IMR-90 (cell line): ENCODE measurements around the gene ADGRF4. TPM values are rescaled to one million over a fixed set of nuclear protein-coding genes. Genes with fewer than 3 reads are reported as not detected.

Experiments used
- ATAC-seq: fragments of 200-7000 bp; cut with Tn5 transposase; 2 replicates; pipeline ENCODE4 v1.9.1; 2020; ENCODE audit warnings: low read depth, mild to moderate bottlenecking, moderate library complexity
- BruUV-seq: library from RNA; stranded (reverse); fragments of 400-500 nt; replicated peaks from 2 replicates; lab custom pipeline; 2021; lab: Mats Ljungman, UMichigan
- CTCF ChIA-PET: fragments of 300-600 bp; formaldehyde crosslinking; extraction: SDS; loops from one replicate; lab custom pipeline; 2021; ENCODE audit warnings: antibody characterized with exemption; lab: Yijun Ruan, JAX
- POLR2A ChIA-PET: fragments of 300-600 bp; sonication (Branson Sonifier 250); formaldehyde crosslinking; loops from one replicate; lab custom pipeline; 2022; ENCODE audit warnings: antibody characterized with exemption; ENCODE audit not compliant: unreplicated experiment; lab: Charles Lee
- DNase-seq: peaks from one replicate; pipeline ENCODE4 v3.0.0; 2013
- H2AFZ ChIP-seq: replicated peaks from 2 replicates; pipeline ENCODE3; 2013; ENCODE audit warnings: low read length, mild to moderate bottlenecking; ENCODE audit not compliant: poor library complexity
- H2AK5ac ChIP-seq: 2 replicates; pipeline ENCODE4 v1.6.1; 2013; ENCODE audit warnings: low read depth, low read length, inconsistent platforms
- H2AK9ac ChIP-seq: replicated peaks from 2 replicates; pipeline ENCODE3; 2013; ENCODE audit warnings: mild to moderate bottlenecking, low read depth, low read length, moderate library complexity; ENCODE audit not compliant: poor library complexity
- H2BK120ac ChIP-seq: 2 replicates; pipeline ENCODE4 v1.6.1; 2013; ENCODE audit warnings: low read depth, low read length, inconsistent platforms
- H2BK15ac ChIP-seq: 3 replicates; pipeline ENCODE4 v1.6.1; 2013; ENCODE audit warnings: low read depth, low read length, inconsistent platforms
- H2BK20ac ChIP-seq: 2 replicates; pipeline ENCODE4 v1.6.1; 2013; ENCODE audit warnings: low read depth, mild to moderate bottlenecking, inconsistent platforms, low read length, moderate library complexity
- H2BK5ac ChIP-seq: 2 replicates; pipeline ENCODE4 v1.6.1; 2013; ENCODE audit warnings: mild to moderate bottlenecking, low read depth, low read length, inconsistent platforms; ENCODE audit not compliant: poor library complexity, severe bottlenecking
- H3K14ac ChIP-seq: replicated peaks from 2 replicates; pipeline ENCODE4 v1.6.1; 2013; ENCODE audit warnings: low read depth, low read length, inconsistent platforms
- H3K18ac ChIP-seq: 2 replicates; pipeline ENCODE4 v1.6.1; 2013; ENCODE audit warnings: low read depth, low read length, control low read depth
- H3K23ac ChIP-seq: 2 replicates; pipeline ENCODE4 v1.6.1; 2013; ENCODE audit warnings: low read depth, low read length, inconsistent platforms
- H3K27ac ChIP-seq: 2 replicates; pipeline ENCODE4 v1.5.1; 2013; ENCODE audit warnings: mild to moderate bottlenecking, control low read depth, low read length; ENCODE audit not compliant: insufficient read depth
- H3K27me3 ChIP-seq: 2 replicates; pipeline ENCODE4 v1.6.1; 2013; ENCODE audit warnings: low read length; ENCODE audit not compliant: control insufficient read depth, insufficient read depth
- H3K36me3 ChIP-seq: 2 replicates; pipeline ENCODE4 v1.6.1; 2013; ENCODE audit warnings: low read length, mixed read lengths; ENCODE audit not compliant: control insufficient read depth, insufficient read depth
- H3K4ac ChIP-seq: 2 replicates; pipeline ENCODE4 v1.6.1; 2013; ENCODE audit warnings: low read depth, low read length, inconsistent platforms
- H3K4me1 ChIP-seq: 2 replicates; pipeline ENCODE4 v1.6.1; 2013; ENCODE audit warnings: low read length, mixed read lengths; ENCODE audit not compliant: control insufficient read depth, insufficient read depth
- H3K4me2 ChIP-seq: 2 replicates; pipeline ENCODE4 v1.6.1; 2013; ENCODE audit warnings: low read depth, mild to moderate bottlenecking, control low read depth, low read length, moderate library complexity
- H3K4me3 ChIP-seq: 2 replicates; pipeline ENCODE4 v1.5.1; 2013; ENCODE audit warnings: low read depth, mild to moderate bottlenecking, control low read depth, low read length, moderate library complexity; ENCODE audit not compliant: insufficient read depth
- H3K56ac ChIP-seq: 2 replicates; pipeline ENCODE4 v1.6.1; 2013; ENCODE audit warnings: low read length, inconsistent platforms; ENCODE audit not compliant: insufficient read depth; ENCODE audit errors: extremely low read depth
- H3K79me1 ChIP-seq, 2 experiments: 2 replicates each; pipeline ENCODE4 v1.6.1; 2013; ENCODE audit warnings: low read length in 2 of 2, inconsistent platforms in 1 of 2, low read depth in 1 of 2
- H3K9ac ChIP-seq: 2 replicates; pipeline ENCODE4 v1.6.1; 2013; ENCODE audit warnings: low read depth, low read length, control low read depth
- H3K9me1 ChIP-seq: 2 replicates; pipeline ENCODE4 v1.6.1; 2013; ENCODE audit warnings: low read length, inconsistent platforms; ENCODE audit not compliant: insufficient read depth
- H3K9me3 ChIP-seq: 2 replicates; pipeline ENCODE4 v1.6.1; 2013; ENCODE audit warnings: low read length; ENCODE audit not compliant: control insufficient read depth, insufficient read depth
- H4K20me1 ChIP-seq: 2 replicates; pipeline ENCODE4 v1.6.1; 2013; ENCODE audit warnings: low read length, inconsistent platforms; ENCODE audit not compliant: insufficient read depth
- H4K5ac ChIP-seq: 2 replicates; pipeline ENCODE4 v1.6.1; 2013; ENCODE audit warnings: mild to moderate bottlenecking, low read depth, low read length, control low read depth
- H4K8ac ChIP-seq, 2 experiments: 2 replicates each; pipeline ENCODE4 v1.6.1; 2013; ENCODE audit warnings: low read depth in 2 of 2, low read length in 2 of 2, control low read depth in 1 of 2, inconsistent platforms in 1 of 2
- H4K91ac ChIP-seq: 2 replicates; pipeline ENCODE4 v1.6.1; 2013; ENCODE audit warnings: low read depth, low read length, inconsistent platforms; ENCODE audit not compliant: insufficient read depth
- BHLHE40 ChIP-seq: fragments of 150-350 bp; IDR thresholded peaks from 2 replicates; pipeline ENCODE4 v1.6.1; 2016; ENCODE audit warnings: mild to moderate bottlenecking, low read depth, low read length
- CEBPB ChIP-seq: IDR thresholded peaks from 2 replicates; pipeline ENCODE4 v1.6.1; 2012; ENCODE audit warnings: low read depth, low read length, improper control_type of control experiment
- CHD1 ChIP-seq: IDR thresholded peaks from 2 replicates; pipeline ENCODE4 v1.6.1; 2012; ENCODE audit warnings: low read depth, low read length, improper control_type of control experiment
- FOS ChIP-seq: fragments of 150-350 bp; IDR thresholded peaks from 2 replicates; pipeline ENCODE4 v1.6.1; 2016; ENCODE audit warnings: low read depth, low read length
- MAFK ChIP-seq: IDR thresholded peaks from 2 replicates; pipeline ENCODE4 v1.6.1; 2012; ENCODE audit warnings: low read depth, low read length, improper control_type of control experiment
- MAZ ChIP-seq: IDR thresholded peaks from 2 replicates; pipeline ENCODE4 v1.6.1; 2012; ENCODE audit warnings: low read depth, mild to moderate bottlenecking, low read length, improper control_type of control experiment, moderate library complexity, borderline replicate concordance
- MXI1 ChIP-seq: IDR thresholded peaks from 2 replicates; pipeline ENCODE4 v1.6.1; 2012; ENCODE audit warnings: low read depth, mild to moderate bottlenecking, low read length, moderate library complexity, borderline replicate concordance
- NFE2L2 ChIP-seq: fragments of 150-350 bp; IDR thresholded peaks from 2 replicates; pipeline ENCODE4 v1.6.1; 2016; ENCODE audit warnings: low read depth, mild to moderate bottlenecking, low read length
- POLR2A ChIP-seq: IDR thresholded peaks from 2 replicates; pipeline ENCODE4 v1.6.1; 2012; ENCODE audit warnings: mild to moderate bottlenecking, low read depth, low read length
- RAD21 ChIP-seq: IDR thresholded peaks from 2 replicates; pipeline ENCODE4 v1.6.1; 2012; ENCODE audit warnings: low read length, improper control_type of control experiment
- RCOR1 ChIP-seq: IDR thresholded peaks from 2 replicates; pipeline ENCODE4 v1.6.1; 2012; ENCODE audit warnings: mild to moderate bottlenecking, low read length, improper control_type of control experiment; ENCODE audit not compliant: insufficient replicate concordance
- RFX5 ChIP-seq: IDR thresholded peaks from 2 replicates; pipeline ENCODE4 v1.8.0; 2012; ENCODE audit warnings: low read depth, mild to moderate bottlenecking, low read length, moderate library complexity
- SMC3 ChIP-seq: fragments of 150-350 bp; IDR thresholded peaks from 2 replicates; pipeline ENCODE4 v1.6.1; 2016; ENCODE audit warnings: low read depth, mild to moderate bottlenecking, antibody characterized with exemption, low read length, moderate library complexity
- WGBS, 2 experiments: methylation state at CpG; one replicate each; pipeline versions ENCODE4 v1.1.5 to v1.1.7; 2013; ENCODE audit warnings: missing lambda C conversion rate in 2 of 2; ENCODE audit not compliant: insufficient read length in 1 of 2; ENCODE audit errors: extremely low coverage in 2 of 2; 5-methylcytosine and 5-hydroxymethylcytosine counted together
- dilution Hi-C: fragments of 300-500 bp; cut with HindIII; formaldehyde crosslinking; loops from one replicate; pipeline ENCODE4 v1.14.3; 2018; ENCODE audit warnings: low sequenced_read_pairs; ENCODE audit not compliant: unreplicated experiment
- in situ Hi-C: fragments of 300-500 bp; cut with MboI; formaldehyde crosslinking; loops from 3 replicates; pipeline ENCODE4 v1.14.3; 2019; ENCODE audit warnings: low sequenced_read_pairs, inconsistent platforms, mixed read lengths
- intact Hi-C: fragments of 100-400 bp; cut with micrococcal nuclease; formaldehyde crosslinking; loops from 2 replicates; pipeline ENCODE4 v1.10.0; 2022
- polyA plus RNA-seq, 3 experiments: library from polyadenylated mRNA; depleted of rRNA; stranded (reverse); fragments of >200 nt; gene quantifications; 2 replicates each; pipeline ENCODE4 v1.2.3, GENCODE V29; 2012; ENCODE audit warnings: low replicate concordance in 1 of 3
- total RNA-seq: library from RNA; depleted of rRNA; stranded (reverse); fragments of >200 nt; gene quantifications from 2 replicates; pipeline ENCODE4 v1.2.3, GENCODE V29; 2012
- TF ChIP-seq, protein P1 (sequence below): conservative IDR thresholded peaks from 2 replicates; pipeline ENCODE4 v1.5.1; 2012; ENCODE audit warnings: mild to moderate bottlenecking, low read depth, low read length, improper control_type of control experiment
- TF ChIP-seq, protein P2 (sequence below): fragments of 150-350 bp; IDR thresholded peaks from 2 replicates; pipeline ENCODE4 v1.6.1; 2017; ENCODE audit warnings: mild to moderate bottlenecking, antibody characterized with exemption, low read length, low read depth
- TF ChIP-seq, protein P3 (sequence below): fragments of 150-350 bp; IDR thresholded peaks from 2 replicates; pipeline ENCODE4 v1.6.1; 2016; ENCODE audit warnings: low read depth, mild to moderate bottlenecking, low read length, moderate library complexity, borderline replicate concordance

ADGRF4 gene
- total and polyA plus RNA-seq, 2 of the 4 experiments (the other 2 are of a cell fraction) = under 0.01 to 0.02 TPM

DNA sequence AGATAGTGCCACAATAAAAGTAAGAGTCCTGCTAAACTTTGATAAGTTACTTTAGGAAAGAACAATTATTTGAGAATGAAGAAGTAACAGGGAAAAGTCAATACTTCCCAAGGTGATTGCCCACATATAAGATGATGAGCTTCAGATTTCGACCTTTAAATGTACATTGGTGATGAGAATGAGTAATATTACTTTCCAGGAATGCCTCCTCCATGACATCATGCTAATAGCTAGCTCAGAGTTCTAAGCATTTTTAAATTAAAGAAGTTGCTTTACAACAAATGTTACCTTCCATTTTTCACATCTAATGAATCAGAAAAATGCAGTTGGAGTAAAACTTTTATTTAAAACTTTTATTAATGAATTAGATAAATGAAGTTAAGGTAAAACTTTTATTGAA is 61.0 kb downstream of the ADGRF4 start:
- H3K4me3 ChIP-seq = no peak overlapping the region
- H3K9ac ChIP-seq = no peak overlapping the region
- no peaks in the 10 kb centered on the region for H3K9me1 ChIP-seq
- no peak overlapping the region for H4K91ac ChIP-seq
- H3K23ac ChIP-seq = no peak overlapping the region
- no peak overlapping the region for H2BK120ac ChIP-seq
- no peak overlapping the region for H2AFZ ChIP-seq
- H2BK5ac ChIP-seq = no peak overlapping the region
- no peak overlapping the region for H3K56ac ChIP-seq
- no peaks in the 10 kb centered on the region for H3K27me3 ChIP-seq
- TF ChIP-seq SMC3 = no peak
- TF ChIP-seq FOS = no peak
- TF ChIP-seq, protein P1, sequence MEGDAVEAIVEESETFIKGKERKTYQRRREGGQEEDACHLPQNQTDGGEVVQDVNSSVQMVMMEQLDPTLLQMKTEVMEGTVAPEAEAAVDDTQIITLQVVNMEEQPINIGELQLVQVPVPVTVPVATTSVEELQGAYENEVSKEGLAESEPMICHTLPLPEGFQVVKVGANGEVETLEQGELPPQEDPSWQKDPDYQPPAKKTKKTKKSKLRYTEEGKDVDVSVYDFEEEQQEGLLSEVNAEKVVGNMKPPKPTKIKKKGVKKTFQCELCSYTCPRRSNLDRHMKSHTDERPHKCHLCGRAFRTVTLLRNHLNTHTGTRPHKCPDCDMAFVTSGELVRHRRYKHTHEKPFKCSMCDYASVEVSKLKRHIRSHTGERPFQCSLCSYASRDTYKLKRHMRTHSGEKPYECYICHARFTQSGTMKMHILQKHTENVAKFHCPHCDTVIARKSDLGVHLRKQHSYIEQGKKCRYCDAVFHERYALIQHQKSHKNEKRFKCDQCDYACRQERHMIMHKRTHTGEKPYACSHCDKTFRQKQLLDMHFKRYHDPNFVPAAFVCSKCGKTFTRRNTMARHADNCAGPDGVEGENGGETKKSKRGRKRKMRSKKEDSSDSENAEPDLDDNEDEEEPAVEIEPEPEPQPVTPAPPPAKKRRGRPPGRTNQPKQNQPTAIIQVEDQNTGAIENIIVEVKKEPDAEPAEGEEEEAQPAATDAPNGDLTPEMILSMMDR = no peak
- TF ChIP-seq CEBPB = no peak
- no peak for TF ChIP-seq RCOR1
- no peak for TF ChIP-seq MAFK
- TF ChIP-seq, protein P2, sequence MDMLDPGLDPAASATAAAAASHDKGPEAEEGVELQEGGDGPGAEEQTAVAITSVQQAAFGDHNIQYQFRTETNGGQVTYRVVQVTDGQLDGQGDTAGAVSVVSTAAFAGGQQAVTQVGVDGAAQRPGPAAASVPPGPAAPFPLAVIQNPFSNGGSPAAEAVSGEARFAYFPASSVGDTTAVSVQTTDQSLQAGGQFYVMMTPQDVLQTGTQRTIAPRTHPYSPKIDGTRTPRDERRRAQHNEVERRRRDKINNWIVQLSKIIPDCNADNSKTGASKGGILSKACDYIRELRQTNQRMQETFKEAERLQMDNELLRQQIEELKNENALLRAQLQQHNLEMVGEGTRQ = no peak
- TF ChIP-seq MXI1 = no peak
- TF ChIP-seq, protein P3, sequence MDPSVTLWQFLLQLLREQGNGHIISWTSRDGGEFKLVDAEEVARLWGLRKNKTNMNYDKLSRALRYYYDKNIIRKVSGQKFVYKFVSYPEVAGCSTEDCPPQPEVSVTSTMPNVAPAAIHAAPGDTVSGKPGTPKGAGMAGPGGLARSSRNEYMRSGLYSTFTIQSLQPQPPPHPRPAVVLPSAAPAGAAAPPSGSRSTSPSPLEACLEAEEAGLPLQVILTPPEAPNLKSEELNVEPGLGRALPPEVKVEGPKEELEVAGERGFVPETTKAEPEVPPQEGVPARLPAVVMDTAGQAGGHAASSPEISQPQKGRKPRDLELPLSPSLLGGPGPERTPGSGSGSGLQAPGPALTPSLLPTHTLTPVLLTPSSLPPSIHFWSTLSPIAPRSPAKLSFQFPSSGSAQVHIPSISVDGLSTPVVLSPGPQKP = no peak
- TF ChIP-seq POLR2A = no peak
- TF ChIP-seq RAD21 = no peak
- TF ChIP-seq RFX5 = no peak
- TF ChIP-seq MAZ = no peak
- no peak for TF ChIP-seq CHD1
- TF ChIP-seq NFE2L2 = no peak
- TF ChIP-seq BHLHE40 = no peak
- H3K4ac ChIP-seq = no peak overlapping the region
- H4K8ac ChIP-seq = no peak overlapping the region
- H2AK9ac ChIP-seq = no peak overlapping the region
- intact Hi-C loops = no loop called here
- ATAC-seq = no peak
- no peak for DNase-seq
- H3K4me2 ChIP-seq = no peak overlapping the region
- H2BK15ac ChIP-seq = no peak overlapping the region
- H4K5ac ChIP-seq = no peak overlapping the region
- POLR2A ChIA-PET = no interaction called here
- H3K9me3 ChIP-seq = no peaks in the 10 kb centered on the region
- CTCF ChIA-PET = no interaction called here
- H2BK20ac ChIP-seq = no peak overlapping the region
- no TSS peak for BruUV-seq
- no peak overlapping the region for H3K14ac ChIP-seq
- no peak overlapping the region for H2AK5ac ChIP-seq
- in situ Hi-C loops = no loop called here
- no peaks in the 10 kb centered on the region for H3K36me3 ChIP-seq
- no peaks in the 10 kb centered on the region for H3K79me1 ChIP-seq
- H4K20me1 ChIP-seq = no peaks in the 10 kb centered on the region
- H3K4me1 ChIP-seq = no peaks in the 10 kb centered on the region
- no CpG with 5 or more reads among the region's 1 CpG for WGBS, 2 experiments
- no peak overlapping the region for H3K27ac ChIP-seq
- dilution Hi-C loops = no loop called here
- no peak overlapping the region for H3K18ac ChIP-seq
